22Rv1 (cell line): Measurements from ENCODE around the gene NID1.

Source experiments
- H3K27ac ChIP-seq: fragments of 450-650 bp; 2 replicates; pipeline ENCODE4 v1.5.1; 2017
- ZFX ChIP-seq: fragments of 450-650 bp; IDR thresholded peaks from 2 replicates; pipeline ENCODE4 v1.6.1; 2017; ENCODE audit warnings: antibody characterized with exemption, borderline replicate concordance
- TF ChIP-seq, protein P1 (sequence below): fragments of 450-650 bp; IDR thresholded peaks from 2 replicates; pipeline ENCODE4 v1.5.1; 2017; ENCODE audit warnings: mild to moderate bottlenecking

Gene NID1

DNA sequence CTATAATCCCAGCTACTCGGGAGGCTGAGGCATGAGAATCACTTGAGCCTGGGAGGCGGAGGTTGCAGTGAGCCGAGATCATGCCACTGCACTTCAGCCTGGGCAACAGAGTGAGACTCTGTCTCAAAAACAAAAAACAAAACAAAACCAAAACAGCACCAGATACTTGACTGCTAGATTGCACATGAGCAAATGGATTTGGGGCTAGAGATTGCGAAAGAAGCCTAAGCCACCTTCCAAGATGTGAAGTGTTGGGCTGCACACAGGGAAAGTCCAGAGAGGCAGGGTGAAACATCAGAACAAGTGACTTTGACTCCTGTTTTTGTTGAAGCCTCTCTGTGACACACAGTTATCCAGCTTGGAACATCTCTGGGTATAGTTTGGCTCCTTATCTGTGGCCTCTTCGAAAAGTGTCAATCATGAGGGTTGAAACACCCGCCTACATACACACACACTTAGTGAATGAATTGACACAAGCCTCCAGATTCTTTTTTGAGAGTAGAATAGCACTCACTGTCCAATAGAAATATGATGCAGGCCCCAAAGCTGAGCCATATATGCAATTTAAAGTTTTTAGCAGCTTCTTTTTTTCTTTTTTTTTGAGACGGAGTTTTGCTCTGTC, 43.2 kb upstream of the NID1 start:
- TF ChIP-seq ZFX: no peak
- TF ChIP-seq, protein P1, sequence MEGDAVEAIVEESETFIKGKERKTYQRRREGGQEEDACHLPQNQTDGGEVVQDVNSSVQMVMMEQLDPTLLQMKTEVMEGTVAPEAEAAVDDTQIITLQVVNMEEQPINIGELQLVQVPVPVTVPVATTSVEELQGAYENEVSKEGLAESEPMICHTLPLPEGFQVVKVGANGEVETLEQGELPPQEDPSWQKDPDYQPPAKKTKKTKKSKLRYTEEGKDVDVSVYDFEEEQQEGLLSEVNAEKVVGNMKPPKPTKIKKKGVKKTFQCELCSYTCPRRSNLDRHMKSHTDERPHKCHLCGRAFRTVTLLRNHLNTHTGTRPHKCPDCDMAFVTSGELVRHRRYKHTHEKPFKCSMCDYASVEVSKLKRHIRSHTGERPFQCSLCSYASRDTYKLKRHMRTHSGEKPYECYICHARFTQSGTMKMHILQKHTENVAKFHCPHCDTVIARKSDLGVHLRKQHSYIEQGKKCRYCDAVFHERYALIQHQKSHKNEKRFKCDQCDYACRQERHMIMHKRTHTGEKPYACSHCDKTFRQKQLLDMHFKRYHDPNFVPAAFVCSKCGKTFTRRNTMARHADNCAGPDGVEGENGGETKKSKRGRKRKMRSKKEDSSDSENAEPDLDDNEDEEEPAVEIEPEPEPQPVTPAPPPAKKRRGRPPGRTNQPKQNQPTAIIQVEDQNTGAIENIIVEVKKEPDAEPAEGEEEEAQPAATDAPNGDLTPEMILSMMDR: no peak
- H3K27ac ChIP-seq: no peak overlapping the region

DNA sequence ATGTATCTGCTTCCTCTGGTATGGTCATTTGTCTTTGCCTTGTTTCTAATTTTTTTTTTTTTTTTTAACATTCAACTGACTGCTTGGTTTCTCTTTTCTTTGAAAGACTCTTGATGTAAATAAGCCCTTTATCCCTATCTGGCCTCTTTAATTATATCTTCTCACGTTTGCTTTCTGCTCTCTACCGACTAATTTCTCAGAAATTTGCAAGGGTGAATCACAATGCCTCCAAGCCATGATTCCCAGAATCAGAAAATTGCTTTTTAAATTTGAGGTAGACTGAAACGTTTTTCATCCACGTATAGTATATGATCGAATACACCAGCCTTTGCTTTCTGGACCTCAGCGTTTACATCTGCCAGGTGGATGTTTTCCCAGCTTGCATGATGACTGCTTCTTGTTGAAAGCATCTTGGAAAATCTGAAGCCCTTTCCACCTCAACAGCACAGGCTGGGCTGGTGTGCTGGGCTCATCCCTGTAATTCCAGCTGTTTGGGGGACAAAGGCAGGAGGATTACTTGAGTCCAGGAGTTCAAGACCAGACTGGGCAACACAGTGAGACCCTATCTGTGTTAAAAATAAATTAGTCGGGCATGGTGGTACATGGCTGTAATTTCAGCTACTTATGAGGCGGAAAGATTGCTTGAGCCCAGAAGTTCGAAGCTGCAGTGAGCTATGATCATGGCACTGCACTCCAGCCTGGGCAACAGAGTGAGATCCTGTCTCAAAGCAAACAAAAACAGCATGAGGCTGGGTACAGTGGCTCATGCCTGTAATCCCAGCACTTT, 42.4 kb upstream of the NID1 start:
- H3K27ac ChIP-seq: no peak overlapping the region
- no peak for TF ChIP-seq ZFX
- TF ChIP-seq, protein P1: no peak

DNA sequence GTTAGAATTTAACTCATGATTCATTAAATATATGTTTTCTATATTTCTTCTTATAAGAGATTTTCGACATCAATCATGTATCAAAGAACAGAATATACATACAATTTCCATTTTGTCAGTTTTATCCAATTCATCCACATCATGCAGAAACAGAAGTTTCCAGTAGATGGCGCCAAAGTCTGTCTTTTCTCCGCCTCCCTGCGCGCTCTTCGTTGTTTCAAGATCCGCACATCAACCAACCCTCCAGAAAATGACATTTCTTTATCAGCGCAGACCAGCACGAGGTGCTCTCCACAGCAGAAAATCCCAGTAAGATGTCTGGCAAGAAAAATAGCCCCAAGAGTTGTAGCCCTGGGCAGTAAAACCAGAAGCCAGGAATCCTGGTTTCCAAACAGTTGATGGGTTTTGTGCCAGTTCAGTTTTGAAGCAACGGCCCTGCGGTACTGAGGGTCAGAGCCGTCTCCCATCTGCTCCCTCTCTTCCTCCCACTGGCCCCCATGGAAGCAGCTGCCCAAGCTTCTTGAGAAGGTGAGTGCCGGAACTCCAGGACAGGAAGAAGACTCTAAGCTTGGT, 38.8 kb upstream of the NID1 start:
- TF ChIP-seq, protein P1: peak; percentile 90
- no peak for TF ChIP-seq ZFX
- H3K27ac ChIP-seq: no peak overlapping the region

DNA sequence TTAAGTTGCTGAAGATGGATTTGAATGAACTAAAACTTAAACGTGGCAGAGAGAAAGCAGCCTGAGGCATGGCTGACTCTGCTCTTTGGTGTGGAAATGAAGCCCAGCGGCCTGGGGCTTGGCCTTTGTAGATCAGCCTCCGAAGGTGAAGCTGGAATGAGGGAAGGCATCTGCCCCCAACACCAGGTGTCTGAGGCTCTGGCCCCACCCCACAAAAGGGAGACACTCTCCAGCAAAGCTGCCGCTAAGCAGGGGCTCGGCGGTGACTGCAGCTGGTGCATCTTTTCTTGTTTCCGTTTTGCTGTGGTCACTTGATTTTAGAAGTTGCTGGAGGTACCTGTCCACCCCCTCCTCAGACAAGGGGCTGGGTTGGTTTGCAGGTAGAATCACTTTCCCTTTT, 38.2 kb upstream of the NID1 start:
- no peak overlapping the region for H3K27ac ChIP-seq
- TF ChIP-seq ZFX: no peak
- TF ChIP-seq, protein P1: no peak

DNA sequence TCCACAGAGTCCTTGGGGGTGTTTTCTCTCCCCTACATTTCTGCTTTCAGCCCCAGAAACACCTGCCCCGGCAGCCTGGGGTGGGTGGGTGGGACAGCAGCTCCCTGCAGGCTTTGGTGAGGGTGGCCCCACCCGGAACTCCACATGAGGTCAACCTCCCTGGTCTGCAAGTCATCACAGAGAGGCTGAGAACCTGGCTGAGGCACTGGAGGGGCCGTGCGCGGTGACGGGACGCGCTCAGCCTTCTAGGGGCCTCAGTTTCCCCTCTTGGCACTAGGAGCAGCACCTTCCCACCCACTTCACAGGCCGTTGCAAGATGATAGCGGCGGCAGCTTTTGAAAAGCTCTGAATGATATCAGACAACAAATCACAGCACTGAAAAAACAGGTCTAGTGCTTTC, 37.7 kb upstream of the NID1 start:
- H3K27ac ChIP-seq: no peak overlapping the region
- TF ChIP-seq, protein P1: no peak
- no peak for TF ChIP-seq ZFX

DNA sequence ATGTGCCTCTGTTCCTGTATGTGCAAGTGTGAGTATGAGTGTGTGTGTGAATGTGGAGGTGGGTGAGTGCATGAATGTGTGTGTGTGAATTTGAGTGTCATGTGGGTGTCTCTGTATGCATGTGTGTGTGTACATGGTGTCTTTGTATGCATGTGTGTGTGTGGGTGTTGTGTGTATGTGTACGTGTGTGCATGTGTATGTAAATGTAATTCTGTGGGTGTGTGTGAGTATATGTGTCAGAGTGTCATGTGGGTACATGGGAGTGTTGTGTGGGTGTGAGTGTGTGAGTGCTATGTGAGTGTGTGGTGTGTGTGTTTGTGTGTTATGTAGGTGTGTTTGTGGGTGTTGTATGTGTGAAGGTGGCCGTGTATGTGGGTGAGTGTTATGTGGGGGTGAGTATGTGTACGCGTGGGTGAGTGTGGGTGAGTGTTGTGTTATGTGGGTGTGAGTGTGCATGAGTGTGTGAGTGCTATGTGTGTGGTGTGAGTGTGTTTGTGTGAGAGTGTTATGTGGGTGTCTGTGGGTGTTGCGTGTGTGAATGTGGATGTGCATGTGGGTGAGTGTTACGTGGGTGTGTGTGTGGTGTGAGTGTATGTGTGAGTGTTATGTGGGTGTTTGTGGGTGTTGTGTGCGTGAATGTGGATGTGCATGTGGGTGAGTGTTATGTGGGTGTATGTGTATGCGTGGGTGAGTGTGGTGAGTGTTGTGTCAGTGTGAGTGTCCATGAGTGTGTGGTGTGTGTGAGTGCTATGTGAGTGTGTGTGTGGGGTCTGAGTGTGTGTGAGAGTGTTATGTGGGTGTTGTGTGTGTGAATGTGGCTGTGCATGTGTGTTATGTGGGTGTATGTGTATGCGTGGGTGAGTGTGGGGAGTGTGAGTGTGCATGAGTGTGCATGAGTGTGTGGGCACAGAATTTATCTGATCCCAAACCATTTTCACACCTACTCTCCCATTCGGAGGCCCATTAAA, 36.6 kb upstream of the NID1 start:
- TF ChIP-seq ZFX: no peak
- TF ChIP-seq, protein P1: no peak
- no peak overlapping the region for H3K27ac ChIP-seq
